Adrenal gland (tissue), 12 donors: ENCODE results near the gene OSTC. TPM values are rescaled to one million over a fixed set of nuclear protein-coding genes. Genes with fewer than 3 reads are reported as not detected.

Experiments
- DNase-seq, 7 donors: peaks; one replicate each; pipeline ENCODE4 v3.0.0-alpha.2; 2019 to 2020
- H3K27ac ChIP-seq, 5 donors: fragments of 200-600 bp; sonication (generic) in 4 of 5; 1 replicate in 3 of 5; 2 replicates in 2 of 5; pipeline versions ENCODE4 v1.5.1 to v1.8.0; 2016 to 2020; ENCODE audit warnings: mild to moderate bottlenecking in 1 of 5
- H3K27me3 ChIP-seq: fragments of 200-600 bp; 2 replicates; pipeline ENCODE4 v1.8.0; 2021
- H3K36me3 ChIP-seq, 2 donors: fragments of 200-600 bp; replicated peaks in 1 of 2; 1 replicate in 1 of 2; 2 replicates in 1 of 2; pipeline versions ENCODE4 v1.5.1 to v1.8.0; 2018 to 2022
- H3K4me1 ChIP-seq, 2 donors: fragments of 200-600 bp; replicated peaks in 1 of 2; 1 replicate in 1 of 2; 2 replicates in 1 of 2; pipeline versions ENCODE4 v1.5.1 to v1.8.0; 2018 to 2021
- H3K4me3 ChIP-seq, 4 donors: fragments of 200-600 bp; sonication (generic) in 3 of 4; one replicate each; pipeline ENCODE4 v1.5.1; 2016 to 2018
- H3K9me3 ChIP-seq, 3 donors: fragments of 200-600 bp; sonication (generic) in 1 of 3; replicated peaks in 1 of 3; 1 replicate in 2 of 3; 2 replicates in 1 of 3; pipeline versions ENCODE4 v1.5.1 to v1.8.0; 2016 to 2021
- POLR2A ChIP-seq, 2 donors: fragments of 450-650 bp; IDR thresholded peaks; one replicate each; pipeline ENCODE4 v1.6.1; 2017; ENCODE audit warnings: antibody characterized with exemption in 2 of 2, mild to moderate bottlenecking in 2 of 2, moderate library complexity in 1 of 2
- WGBS, 4 donors: extraction: QIAGEN DNeasy Blood & Tissue Kit in 2 of 4; methylation state at CpG; one replicate each; pipeline versions ENCODE4 v1.1.5 to v1.1.7; 2013 to 2017; 5-methylcytosine and 5-hydroxymethylcytosine counted together
- intact Hi-C, 2 donors: fragments of 100-400 bp; cut with DNase I; formaldehyde crosslinking; loops; one replicate each; pipeline versions ENCODE4 v1.14.1 to v1.15.0; 2022 to 2023
- polyA plus RNA-seq, 3 donors: library from polyadenylated mRNA; stranded (reverse); fragments of 200-250 nt in 2 of 3; fragments of 350-450 nt in 1 of 3; fragmentation: Illumina TruSeq in 1 of 3; extraction: RNeasy Lipid Tissue Mini Kit (QIAGEN cat#74804) in 1 of 3; gene quantifications; one replicate each; pipeline ENCODE4 v1.2.3, GENCODE V29; 2013 to 2014
- total RNA-seq, 9 donors: library from RNA; depleted of rRNA in 4 of 9; stranded (reverse); fragments of >200 nt in 4 of 9; fragments of 120-200 nt in 1 of 9; fragmentation: NEBNext Ultra II Directional in 1 of 9; extraction: Animal tissue kit (Norgen Biotek cat#: 25700) in 1 of 9; gene quantifications; one replicate each; pipeline versions ENCODE4 v1.1.0 to v1.2.4, GENCODE V29; 2013 to 2023
- TF ChIP-seq, protein P1 (sequence below), 6 experiments: fragments of 450-650 bp in 4 of 6; fragments of 200-600 bp in 2 of 6; sonication (generic) in 1 of 6; IDR thresholded peaks; 1 replicate in 5 of 6; 2 replicates in 1 of 6; pipeline versions ENCODE4 v1.5.1 to v1.8.0; 2016 to 2021; ENCODE audit warnings: antibody characterized with exemption in 6 of 6, mild to moderate bottlenecking in 2 of 6, moderate library complexity in 1 of 6
- donor health status: healthy with polysubstance abuse.
- donor health status: Bipolar disorder and iron deficiency.
- donor health status: DM: yes; HTN: yes; CAD: no.
- donor health status: DM: no; HTN: no; CAD: no.
- donor health status: DM: no; HTN: no; CAD: no.
- donor health status: DM: yes; HTN: yes; CAD: no.

OSTC gene
- total and polyA plus RNA-seq, 12 donors: 50.4 to 297 (median 75.7) TPM

DNA sequence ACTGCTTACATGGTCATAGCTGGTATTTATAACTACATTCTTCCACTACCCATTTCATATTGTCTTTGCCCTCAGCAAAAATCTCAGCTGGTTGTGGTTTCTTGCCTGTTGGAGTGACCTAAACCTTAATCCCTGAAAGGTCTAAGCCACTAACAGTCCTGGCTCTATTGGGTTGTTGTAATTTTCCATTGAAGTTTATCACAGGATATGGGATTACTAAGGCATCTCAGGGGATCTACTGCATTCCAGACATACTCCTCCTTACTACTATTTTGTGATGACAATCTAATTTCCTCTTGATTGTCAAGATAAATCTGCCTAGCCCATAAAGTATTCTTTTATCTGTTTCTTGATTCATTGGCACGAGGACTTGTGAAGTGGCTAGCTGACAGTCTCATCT is 6.2 kb upstream of the OSTC start:
- Histone ChIP-seq H3K4me1 (no peaks in the 10 kb centered on the region), H3K36me3 (no peaks in the 10 kb centered on the region), H3K27me3 (no peaks in the 10 kb centered on the region), H3K27ac (no peak overlapping the region), H3K4me3 (no peak overlapping the region), H3K9me3 (no peaks in the 10 kb centered on the region)
- no peak for DNase-seq
- intact Hi-C loops: no loop called here
- 64 to 92% (median 79%) methylated on average over 1 of the region's 1 CpG for WGBS, 4 donors
- no peak for TF ChIP-seq POLR2A (IDR thresholded peaks at IDR 0.05)
- TF ChIP-seq, protein P1, sequence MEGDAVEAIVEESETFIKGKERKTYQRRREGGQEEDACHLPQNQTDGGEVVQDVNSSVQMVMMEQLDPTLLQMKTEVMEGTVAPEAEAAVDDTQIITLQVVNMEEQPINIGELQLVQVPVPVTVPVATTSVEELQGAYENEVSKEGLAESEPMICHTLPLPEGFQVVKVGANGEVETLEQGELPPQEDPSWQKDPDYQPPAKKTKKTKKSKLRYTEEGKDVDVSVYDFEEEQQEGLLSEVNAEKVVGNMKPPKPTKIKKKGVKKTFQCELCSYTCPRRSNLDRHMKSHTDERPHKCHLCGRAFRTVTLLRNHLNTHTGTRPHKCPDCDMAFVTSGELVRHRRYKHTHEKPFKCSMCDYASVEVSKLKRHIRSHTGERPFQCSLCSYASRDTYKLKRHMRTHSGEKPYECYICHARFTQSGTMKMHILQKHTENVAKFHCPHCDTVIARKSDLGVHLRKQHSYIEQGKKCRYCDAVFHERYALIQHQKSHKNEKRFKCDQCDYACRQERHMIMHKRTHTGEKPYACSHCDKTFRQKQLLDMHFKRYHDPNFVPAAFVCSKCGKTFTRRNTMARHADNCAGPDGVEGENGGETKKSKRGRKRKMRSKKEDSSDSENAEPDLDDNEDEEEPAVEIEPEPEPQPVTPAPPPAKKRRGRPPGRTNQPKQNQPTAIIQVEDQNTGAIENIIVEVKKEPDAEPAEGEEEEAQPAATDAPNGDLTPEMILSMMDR (IDR thresholded peaks at IDR 0.05): no peak

DNA sequence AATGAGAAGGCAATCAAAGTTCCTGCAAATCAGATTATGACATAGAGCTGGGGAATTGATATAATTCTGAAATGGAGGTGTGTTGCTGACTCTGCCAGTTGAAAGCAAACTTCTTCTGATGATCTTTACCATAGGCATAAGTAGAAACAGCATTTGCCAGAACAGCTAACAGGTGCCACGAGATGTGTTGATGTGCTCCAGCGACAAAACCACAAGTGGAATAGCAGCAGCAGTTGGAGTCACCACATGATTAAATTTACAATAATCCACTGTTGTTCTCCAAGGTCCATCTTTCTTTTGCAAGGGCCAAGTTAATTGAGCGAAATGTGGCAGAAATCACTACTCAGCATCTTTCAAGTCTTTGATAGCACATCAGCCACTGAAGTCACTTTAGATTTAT is 3.7 kb upstream of the OSTC start:
- Histone ChIP-seq H3K4me3 (no peak overlapping the region), H3K4me1 (peaks cover 10 to 11% of the 10 kb centered on the region in 2 donors), H3K27ac (no peak overlapping the region), H3K27me3 (no peaks in the 10 kb centered on the region), H3K36me3 (no peaks in the 10 kb centered on the region), H3K9me3 (no peaks in the 10 kb centered on the region)
- TF ChIP-seq, protein P1 (IDR thresholded peaks at IDR 0.05): no peak
- no peak for TF ChIP-seq POLR2A (IDR thresholded peaks at IDR 0.05)
- WGBS, 4 donors: 76 to 90% (median 88%) methylated on average over 3 of the region's 3 CpGs
- DNase-seq: no peak
- intact Hi-C loops: no loop called here

- Histone ChIP-seq H3K4me1 (peaks cover 12 to 27% of the 10 kb centered on the region in 2 donors), H3K27me3 (no peaks in the 10 kb centered on the region), H3K4me3 (peak overlapping the region in 1 of 4 donors; percentile 89), H3K36me3 (no peaks in the 10 kb centered on the region), H3K27ac (peak overlapping the region in 1 of 5 donors; percentile 94), H3K9me3 (no peaks in the 10 kb centered on the region)
- TF ChIP-seq POLR2A (IDR thresholded peaks at IDR 0.05): no peak
- TF ChIP-seq, protein P1 (IDR thresholded peaks at IDR 0.05): no peak
- DNase-seq: no peak
- 0 to 2% (median 2%) methylated on average over 6 of the region's 6 CpGs for WGBS, 4 donors
- intact Hi-C loops: no loop called here
These were observed 562 bp upstream of the OSTC start for GRCh38 chr4:108649863-108650211.

GRCh38 chr4:108651014-108651791 is 804 bp downstream of the OSTC start:
- TF ChIP-seq, protein P1 (IDR thresholded peaks at IDR 0.05): peak in 1 of 6 experiments; percentile 4
- no peak for TF ChIP-seq POLR2A (IDR thresholded peaks at IDR 0.05)
- Histone ChIP-seq H3K27ac (peak overlapping the region; percentile 82 to 94 (median 87)), H3K4me3 (peak overlapping the region; percentile 89 to 100 (median 96)), H3K9me3 (no peaks in the 10 kb centered on the region), H3K4me1 (peaks cover 12 to 27% of the 10 kb centered on the region in 2 donors), H3K36me3 (peaks cover 0 to 5% of the 10 kb centered on the region in 2 donors), H3K27me3 (no peaks in the 10 kb centered on the region)
- peak in 1 of 7 donors; percentile 19 for DNase-seq
- intact Hi-C loops: no loop called here
- 4 to 5% (median 4%) methylated on average over 9 of the region's 9 CpGs for WGBS, 4 donors
